Measurements from ENCODE around the gene CYP2J2. TPM values are rescaled to one million over a fixed set of nuclear protein-coding genes. Genes with fewer than 3 reads are reported as not detected.
"Not testable (repeated sequence)": the region's sequence is repeated elsewhere in the genome, so short reads cannot be mapped to it uniquely, and the experiment has no call there.

CYP2J2 gene
- total and polyA plus RNA-seq, 8 donors, result 1.9 to 3.5 (median 2.3) TPM

- Histone ChIP-seq H3K4me3 (no peak overlapping the region), H3K9me3 (peaks cover 0 to 15% of the 10 kb centered on the region in 2 donors), H3K36me3 (no peaks in the 10 kb centered on the region), H3K4me1 (peaks cover 0 to 12% of the 10 kb centered on the region in 2 donors), H3K27ac (no peak overlapping the region), H3K27me3 (peaks cover 15 to 60% of the 10 kb centered on the region in 2 donors)
- no peak for TF ChIP-seq CTCF (IDR thresholded peaks at IDR 0.05)
- intact Hi-C loops (cut with DNase I), result no loop called here
- DNase-seq, result no peak
- ATAC-seq, result no peak
These were observed 2.4 kb upstream of the CYP2J2 start for GRCh38 chr1:59928996-59929395.

- Histone ChIP-seq H3K4me1 (peaks cover 0 to 12% of the 10 kb centered on the region in 2 donors), H3K36me3 (no peaks in the 10 kb centered on the region), H3K27me3 (peaks cover 15 to 57% of the 10 kb centered on the region in 2 donors), H3K4me3 (no peak overlapping the region), H3K27ac (no peak overlapping the region), H3K9me3 (peaks cover 0 to 16% of the 10 kb centered on the region in 2 donors)
- TF ChIP-seq CTCF (IDR thresholded peaks at IDR 0.05), result no peak
- intact Hi-C loops (cut with DNase I), result no loop called here
- ATAC-seq (no peak), DNase-seq (no peak)
These were observed 640 bp upstream of the CYP2J2 start for GRCh38 chr1:59927213-59927612.

- DNase-seq, result no peak
- intact Hi-C loops (cut with DNase I), result no loop called here
- no peak for ATAC-seq
- Histone ChIP-seq H3K27ac (no peak overlapping the region), H3K27me3 (peaks cover 15 to 39% of the 10 kb centered on the region in 2 donors), H3K4me1 (peaks cover 0 to 12% of the 10 kb centered on the region in 2 donors), H3K9me3 (peaks cover 0 to 16% of the 10 kb centered on the region in 2 donors), H3K36me3 (no peaks in the 10 kb centered on the region), H3K4me3 (no peak overlapping the region)
- no peak for TF ChIP-seq CTCF (IDR thresholded peaks at IDR 0.05)
These were observed 1.9 kb downstream of the CYP2J2 start for GRCh38 chr1:59924653-59925052.

- intact Hi-C loops (cut with DNase I); H3K27ac ChIP-seq; H3K4me3 ChIP-seq; DNase-seq; H3K36me3 ChIP-seq; H3K4me1 ChIP-seq; H3K27me3 ChIP-seq; ATAC-seq: not testable (repeated sequence)
- peaks cover 0 to 16% of the 10 kb centered on the region in 2 donors for H3K9me3 ChIP-seq
These were observed 5.2 kb downstream of the CYP2J2 start for GRCh38 chr1:59921258-59921899.

- no peak for DNase-seq
- ATAC-seq, result no peak
- Histone ChIP-seq H3K36me3 (no peaks in the 10 kb centered on the region), H3K4me3 (no peak overlapping the region), H3K4me1 (no peaks in the 10 kb centered on the region), H3K27me3 (no peaks in the 10 kb centered on the region), H3K27ac (no peak overlapping the region), H3K9me3 (peaks cover 0 to 8% of the 10 kb centered on the region in 2 donors)
- TF ChIP-seq CTCF (IDR thresholded peaks at IDR 0.05), result no peak
- intact Hi-C loops (cut with DNase I), result no loop called here
These were observed 6.8 kb downstream of the CYP2J2 start for GRCh38 chr1:59919746-59920145.

- no peak overlapping the region for H3K4me3 ChIP-seq
- H3K27me3 ChIP-seq, result no peaks in the 10 kb centered on the region
- no peak for ATAC-seq
- no peaks in the 10 kb centered on the region for H3K4me1 ChIP-seq
- H3K36me3 ChIP-seq, result no peaks in the 10 kb centered on the region
- H3K27ac ChIP-seq, result no peak overlapping the region
- no peak for DNase-seq
- H3K9me3 ChIP-seq, result no peaks in the 10 kb centered on the region
- intact Hi-C loops (cut with DNase I), result no loop called here
- TF ChIP-seq CTCF (IDR thresholded peaks at IDR 0.05), result no peak
These were observed 8.8 kb downstream of the CYP2J2 start for GRCh38 chr1:59917785-59918180.

Data from left lung (tissue), 10 donors.